ENCODE measurements around the gene ERCC6.

GRCh38 chr10:49518566-49518965 is 20.4 kb downstream of the ERCC6 start:
- TF ChIP-seq CTCF (conservative IDR thresholded peaks at IDR 0.05; ENCODE audit: low read depth, low read length) (no peak), EZH2 (IDR thresholded peaks at IDR 0.05; ENCODE audit: low read length, unreplicated experiment) (no peak), EZH2phosphoT487 (IDR thresholded peaks at IDR 0.05; ENCODE audit: borderline replicate concordance, low read length) (no peak)

Measured in PC-3 (cell line).